NT2/D1 (cell line): ENCODE measurements around the gene D2HGDH.

Source experiments
- DNase-seq: peaks from one replicate; pipeline ENCODE4 v3.0.0-alpha.2; 2011; ENCODE audit warnings: low read depth, low spot score
- H3K27me3 ChIP-seq: 2 replicates; pipeline ENCODE4 v1.6.0; 2011; ENCODE audit warnings: mild to moderate bottlenecking; ENCODE audit not compliant: insufficient read length, insufficient read depth
- H3K36me3 ChIP-seq: 2 replicates; pipeline ENCODE4 v1.6.1; 2011; ENCODE audit warnings: mild to moderate bottlenecking, low read length, mixed read lengths; ENCODE audit not compliant: insufficient read depth, insufficient read length
- H3K4me1 ChIP-seq: 2 replicates; pipeline ENCODE4 v1.5.1; 2011; ENCODE audit not compliant: insufficient read depth, insufficient read length
- H3K4me3 ChIP-seq: 2 replicates; pipeline ENCODE4 v1.5.1; 2011; ENCODE audit warnings: low read depth; ENCODE audit not compliant: insufficient read length
- H3K9ac ChIP-seq: 2 replicates; pipeline ENCODE4 v1.6.0; 2011; ENCODE audit warnings: low read depth; ENCODE audit not compliant: insufficient read length
- H3K9me3 ChIP-seq: 2 replicates; pipeline ENCODE4 v1.5.1; 2011; ENCODE audit warnings: mild to moderate bottlenecking, low read length; ENCODE audit not compliant: insufficient read depth
- SUZ12 ChIP-seq: IDR thresholded peaks from 2 replicates; pipeline ENCODE4 v1.6.1; 2011; ENCODE audit not compliant: insufficient read length, insufficient read depth; ENCODE audit errors: extremely low read depth
- YY1 ChIP-seq: IDR thresholded peaks from 2 replicates; pipeline ENCODE4 v1.6.1; 2011; ENCODE audit not compliant: insufficient read length, insufficient read depth
- ZNF274 ChIP-seq: IDR thresholded peaks from 2 replicates; pipeline ENCODE4 v1.6.1; 2011; ENCODE audit warnings: mild to moderate bottlenecking, low read depth, low read length

The D2HGDH gene

DNA sequence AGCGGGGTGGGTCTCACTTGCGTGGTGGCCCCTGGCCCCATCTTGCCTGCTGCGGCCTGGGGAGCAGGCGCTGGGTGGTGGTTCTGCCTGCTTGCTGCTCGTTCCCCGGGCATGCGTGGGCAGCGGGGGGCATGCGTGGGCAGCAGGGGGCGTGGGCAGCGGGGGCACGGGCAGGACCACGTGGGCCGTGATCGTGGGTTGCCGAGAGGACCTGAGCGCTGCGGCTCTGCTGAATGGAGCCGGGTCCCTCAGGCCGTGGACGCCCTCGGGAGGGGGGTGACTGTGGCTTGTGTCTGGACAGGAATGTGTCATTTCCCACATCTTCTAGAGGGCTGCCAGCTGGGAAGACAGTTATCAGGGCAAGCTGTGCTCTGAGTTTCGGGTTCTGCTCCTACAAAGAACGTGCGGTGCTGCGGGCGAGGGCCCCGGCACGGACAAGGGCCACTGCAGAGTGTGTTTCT lies 33.9 kb downstream of the D2HGDH start:
- TF ChIP-seq SUZ12 (no peak), ZNF274 (no peak), YY1 (no peak)
- peaks cover 28% of the 10 kb centered on the region for H3K4me1 ChIP-seq
- no peaks in the 10 kb centered on the region for H3K36me3 ChIP-seq
- no peaks in the 10 kb centered on the region for H3K27me3 ChIP-seq
- H3K9me3 ChIP-seq: no peaks in the 10 kb centered on the region
- DNase-seq: no peak
- no peak overlapping the region for H3K4me3 ChIP-seq
- no peak overlapping the region for H3K9ac ChIP-seq

DNA sequence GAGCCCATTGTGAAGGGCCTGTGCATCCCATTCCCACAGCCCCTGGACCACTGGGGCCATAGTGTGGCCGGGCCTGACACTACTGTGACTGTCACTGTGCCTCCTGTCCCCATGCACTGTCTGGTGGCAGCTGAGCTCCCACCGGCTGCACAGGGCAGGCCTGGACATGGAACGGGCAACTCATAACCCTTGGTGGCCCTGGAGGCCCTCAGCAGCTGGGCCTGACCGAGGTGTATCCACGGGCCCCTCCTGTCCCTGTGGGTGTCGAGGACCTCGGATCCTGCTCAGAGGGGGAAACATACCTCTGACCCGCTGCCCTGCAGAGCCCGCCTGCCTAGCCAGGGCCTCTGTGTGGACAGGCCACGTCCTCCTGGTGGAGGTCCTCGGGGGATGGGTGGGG lies 34.4 kb downstream of the D2HGDH start:
- no peak for DNase-seq
- peaks cover 28% of the 10 kb centered on the region for H3K4me1 ChIP-seq

DNA sequence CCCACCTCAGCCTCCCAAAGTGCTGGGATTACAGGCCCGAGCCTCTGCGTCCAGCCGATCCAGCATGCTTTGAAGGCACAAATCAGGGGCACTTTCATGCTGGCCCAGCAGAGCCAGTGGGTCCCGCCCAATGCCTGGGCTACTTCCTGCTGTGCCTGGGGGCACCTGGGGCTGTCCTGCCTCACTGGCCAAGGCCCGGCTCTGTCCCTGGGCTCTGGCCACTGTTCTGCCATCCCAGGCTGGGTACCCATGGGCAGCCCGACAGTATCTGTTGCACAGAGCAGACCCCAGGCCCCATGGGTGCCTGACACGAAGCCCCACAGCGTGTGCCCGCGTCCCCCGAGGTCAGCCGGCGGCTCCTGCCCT lies 35.4 kb downstream of the D2HGDH start:
- no peaks in the 10 kb centered on the region for H3K27me3 ChIP-seq
- no peaks in the 10 kb centered on the region for H3K36me3 ChIP-seq
- H3K4me1 ChIP-seq: peaks cover 25% of the 10 kb centered on the region
- no peaks in the 10 kb centered on the region for H3K9me3 ChIP-seq
- H3K9ac ChIP-seq: peak overlapping the region; percentile 61
- DNase-seq: no peak
- TF ChIP-seq YY1: no peak
- no peak for TF ChIP-seq ZNF274
- TF ChIP-seq SUZ12: no peak
- no peak overlapping the region for H3K4me3 ChIP-seq

More for the DNA sequence above, 34.4 kb downstream of the D2HGDH start:
- H3K9ac ChIP-seq: no peak overlapping the region
- H3K27me3 ChIP-seq: no peaks in the 10 kb centered on the region
- no peaks in the 10 kb centered on the region for H3K36me3 ChIP-seq
- no peaks in the 10 kb centered on the region for H3K9me3 ChIP-seq
- no peak overlapping the region for H3K4me3 ChIP-seq
- TF ChIP-seq ZNF274 (no peak), YY1 (no peak), SUZ12 (no peak)

DNA sequence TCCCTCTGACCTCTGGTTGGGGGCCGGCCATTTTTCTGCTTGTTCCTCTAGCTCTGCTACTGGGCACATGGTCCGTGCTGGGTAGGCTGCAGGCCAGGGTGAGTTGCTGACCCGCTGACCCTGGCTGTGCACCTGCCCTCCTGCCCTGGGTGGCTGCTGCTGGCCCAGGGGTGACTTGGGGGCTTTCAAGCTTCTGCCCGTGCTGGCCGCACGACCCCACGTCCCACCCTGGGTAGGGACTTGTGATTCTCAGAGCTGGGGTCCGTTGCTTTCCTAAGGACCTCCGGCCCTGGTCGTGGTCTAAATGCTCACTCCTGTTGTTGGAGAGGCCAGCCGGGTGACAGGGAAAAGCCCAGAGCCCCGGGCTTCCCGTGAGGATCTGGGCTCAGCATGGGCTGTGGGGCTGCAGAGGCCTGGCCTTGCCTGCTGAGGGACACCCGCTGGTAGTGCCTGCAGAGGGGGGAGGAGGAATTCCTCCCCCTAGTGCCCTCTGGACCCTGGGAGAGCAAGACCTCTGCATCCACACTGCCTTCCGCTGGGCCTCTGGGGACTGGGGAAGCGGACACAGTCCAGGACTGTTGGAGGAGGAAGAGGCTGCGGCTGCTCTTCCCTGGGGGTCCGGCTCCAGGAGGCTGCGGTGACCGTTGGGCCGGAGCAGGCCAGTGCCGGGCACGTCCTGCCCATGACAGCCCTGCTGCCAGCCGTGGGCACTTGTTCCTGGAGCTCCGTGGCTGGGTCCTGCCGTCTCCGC lies 35.9 kb downstream of the D2HGDH start:
- no peak overlapping the region for H3K4me3 ChIP-seq
- H3K4me1 ChIP-seq: peaks cover 27% of the 10 kb centered on the region
- TF ChIP-seq YY1: no peak
- no peaks in the 10 kb centered on the region for H3K9me3 ChIP-seq
- no peaks in the 10 kb centered on the region for H3K27me3 ChIP-seq
- no peaks in the 10 kb centered on the region for H3K36me3 ChIP-seq
- DNase-seq: no peak
- peak overlapping the region; percentile 61 for H3K9ac ChIP-seq

DNA sequence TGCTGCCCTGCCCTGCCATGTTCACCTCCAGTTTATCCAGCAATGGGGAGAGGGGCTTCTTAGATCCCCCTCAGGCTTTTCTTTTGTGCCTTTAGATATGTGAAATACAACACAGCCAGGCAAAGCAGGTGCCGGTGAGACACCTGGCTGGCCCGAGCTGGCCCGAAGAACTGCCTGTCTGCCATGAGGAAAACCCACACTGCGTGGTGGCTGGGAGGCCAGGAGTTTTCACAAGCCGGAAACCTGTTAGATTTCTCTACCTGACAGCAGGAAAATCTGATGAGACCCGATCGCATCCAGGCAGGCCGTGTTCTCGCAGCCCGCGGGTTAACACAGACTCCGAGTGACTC lies 36.5 kb downstream of the D2HGDH start:
- no peak for TF ChIP-seq YY1
- TF ChIP-seq ZNF274: no peak
- no peak for TF ChIP-seq SUZ12
- peak overlapping the region; percentile 70 for H3K9ac ChIP-seq

DNA sequence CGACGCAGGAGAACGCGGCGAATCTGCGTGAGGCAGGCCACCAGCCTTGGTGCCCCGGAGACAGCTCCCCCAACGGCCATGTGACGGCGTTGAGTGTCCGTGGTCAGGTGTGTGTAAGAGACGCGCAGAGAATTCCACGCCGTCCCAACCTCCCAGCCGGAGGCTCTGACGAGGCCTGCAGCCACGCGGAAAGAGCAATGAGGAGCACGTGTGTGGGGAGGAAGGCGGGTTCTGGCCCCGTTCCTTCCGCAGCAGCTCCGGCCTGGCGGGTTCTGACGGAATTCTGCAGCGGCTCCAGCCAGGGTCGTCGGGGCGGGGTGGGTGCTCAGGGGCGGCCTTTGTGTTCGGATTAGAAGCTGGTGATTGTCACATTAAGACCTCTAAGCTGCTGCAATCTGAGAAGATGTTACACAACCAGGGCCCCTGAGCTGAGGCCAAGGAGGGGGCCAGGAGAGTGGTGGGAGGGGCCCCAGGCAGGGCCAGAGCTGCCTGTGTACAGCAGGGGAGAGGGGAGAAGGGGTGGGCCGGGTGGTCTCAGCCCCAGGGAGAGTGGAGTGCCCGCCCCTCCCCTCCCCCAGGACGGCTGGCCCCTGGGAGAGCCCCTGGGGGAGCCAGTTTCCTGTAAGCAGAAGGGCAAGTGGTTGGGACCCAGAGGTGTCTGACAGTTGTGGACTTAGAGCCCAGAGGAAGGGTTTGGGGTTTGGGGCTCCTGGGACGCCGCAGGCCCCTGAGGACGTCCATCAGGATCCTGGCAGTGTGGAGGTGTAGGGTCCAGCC lies 37.0 kb downstream of the D2HGDH start:
- no peaks in the 10 kb centered on the region for H3K27me3 ChIP-seq
- H3K4me3 ChIP-seq: peak overlapping the region; percentile 8
- no peaks in the 10 kb centered on the region for H3K36me3 ChIP-seq
- no peaks in the 10 kb centered on the region for H3K9me3 ChIP-seq
- peak overlapping the region; percentile 70 for H3K9ac ChIP-seq
- no peak for DNase-seq
- peaks cover 36% of the 10 kb centered on the region for H3K4me1 ChIP-seq
- TF ChIP-seq SUZ12: no peak
- TF ChIP-seq YY1: no peak
- no peak for TF ChIP-seq ZNF274

More for the DNA sequence above, 36.5 kb downstream of the D2HGDH start:
- Histone ChIP-seq H3K27me3 (no peaks in the 10 kb centered on the region), H3K4me1 (peaks cover 33% of the 10 kb centered on the region), H3K4me3 (peak overlapping the region; percentile 8), H3K36me3 (no peaks in the 10 kb centered on the region), H3K9me3 (no peaks in the 10 kb centered on the region)
- DNase-seq: no peak

DNA sequence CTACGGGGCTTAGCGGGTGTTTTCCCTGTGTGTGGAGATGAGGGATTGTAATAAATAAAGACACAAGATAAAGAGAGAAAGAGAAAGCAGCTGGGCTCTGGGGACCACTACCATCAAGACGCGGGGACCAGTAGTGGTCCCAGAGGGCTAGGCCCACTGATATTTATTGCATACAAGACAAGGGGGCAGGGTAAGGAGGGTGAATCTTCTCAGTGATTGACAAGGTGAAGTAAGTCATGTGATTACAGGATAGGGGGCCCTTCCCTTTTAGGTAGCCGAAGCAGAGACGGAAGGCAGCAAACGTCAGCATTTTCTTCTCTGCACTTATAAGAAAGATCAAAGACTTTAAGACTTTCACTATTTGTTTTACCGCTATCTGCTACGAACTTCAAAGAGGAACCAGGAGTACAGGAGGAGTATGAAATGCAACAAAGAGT lies 37.7 kb downstream of the D2HGDH start:
- Histone ChIP-seq H3K9ac (peak overlapping the region; percentile 32), H3K27me3 (no peaks in the 10 kb centered on the region), H3K9me3 (no peaks in the 10 kb centered on the region), H3K4me3 (no peak overlapping the region), H3K36me3 (no peaks in the 10 kb centered on the region), H3K4me1 (peaks cover 41% of the 10 kb centered on the region)
- DNase-seq: no peak
- no peak for TF ChIP-seq ZNF274
- TF ChIP-seq YY1: no peak
- TF ChIP-seq SUZ12: no peak
